DMS153 (cell line): ENCODE measurements around the gene RELN.

Source experiments
- DNase-seq: peaks from one replicate; lab custom pipeline; 2025; lab: John Stamatoyannopoulos, UW

The RELN gene

DNA sequence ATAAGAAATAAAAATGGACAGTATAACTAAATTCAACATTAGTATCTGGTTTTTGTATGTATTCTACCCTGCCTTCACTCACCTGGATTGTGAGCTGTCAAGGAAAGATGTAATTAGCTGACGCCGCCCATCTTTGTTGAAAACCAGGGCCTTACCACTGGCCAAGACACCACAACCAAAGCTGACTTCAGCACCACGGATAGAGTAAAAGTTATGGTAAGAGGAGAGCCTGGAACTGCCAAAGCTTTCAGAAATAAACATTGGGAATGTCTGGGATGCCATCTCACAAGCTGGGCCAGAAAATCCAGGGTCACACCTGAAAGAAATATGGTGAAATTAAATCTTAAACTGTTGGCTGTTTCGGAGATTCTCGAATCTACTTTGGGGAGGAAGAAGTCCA is 353.3 kb downstream of the RELN start:
- DNase-seq = no peak

DNA sequence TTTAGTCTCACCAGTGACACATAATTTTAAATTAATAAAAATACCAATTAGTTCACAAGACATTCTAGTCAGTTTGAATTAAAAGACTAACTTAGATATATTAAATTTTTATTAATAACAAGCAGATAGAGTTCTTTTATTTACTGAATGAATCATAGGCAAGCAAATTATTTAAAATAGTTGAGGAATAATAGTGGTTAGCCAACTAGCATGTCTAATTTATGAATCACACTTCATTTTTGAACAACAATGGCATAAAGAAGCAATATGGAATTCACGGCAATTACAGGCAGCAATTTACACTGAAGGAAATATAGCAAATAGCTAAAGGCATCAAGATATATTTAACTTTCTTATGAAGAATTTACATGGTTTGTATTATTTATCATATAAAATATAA is 356.5 kb downstream of the RELN start:
- no peak for DNase-seq

DNA sequence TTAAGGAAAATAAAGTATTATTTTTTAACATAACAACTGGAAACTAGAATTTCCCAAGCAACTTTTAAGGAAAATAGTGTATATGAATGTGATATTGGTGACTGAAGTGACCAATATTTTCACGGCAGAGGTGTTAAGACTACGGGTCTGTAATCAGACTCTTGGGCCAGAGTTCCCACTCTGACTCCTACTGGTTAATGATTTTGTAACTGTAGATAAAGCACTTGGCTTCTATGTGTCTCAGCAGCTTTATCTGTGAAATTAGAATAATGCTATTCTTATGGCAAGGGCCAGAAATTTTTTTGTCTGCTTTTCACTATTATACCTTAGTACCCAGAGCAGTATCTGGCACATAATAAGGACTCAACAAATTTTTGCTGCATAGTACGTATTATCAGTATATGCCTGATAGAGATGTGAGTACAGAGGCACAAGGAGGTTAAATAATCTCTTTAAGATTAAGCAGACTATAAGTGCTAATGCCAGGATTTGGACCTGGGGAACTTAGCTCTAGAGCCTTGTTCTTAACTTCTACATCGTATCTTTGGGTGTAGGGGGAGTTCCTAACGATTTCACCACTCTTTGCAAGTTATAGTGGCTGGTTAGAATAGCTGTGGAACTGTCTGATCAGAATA is 357.3 kb downstream of the RELN start:
- no peak for DNase-seq

DNA sequence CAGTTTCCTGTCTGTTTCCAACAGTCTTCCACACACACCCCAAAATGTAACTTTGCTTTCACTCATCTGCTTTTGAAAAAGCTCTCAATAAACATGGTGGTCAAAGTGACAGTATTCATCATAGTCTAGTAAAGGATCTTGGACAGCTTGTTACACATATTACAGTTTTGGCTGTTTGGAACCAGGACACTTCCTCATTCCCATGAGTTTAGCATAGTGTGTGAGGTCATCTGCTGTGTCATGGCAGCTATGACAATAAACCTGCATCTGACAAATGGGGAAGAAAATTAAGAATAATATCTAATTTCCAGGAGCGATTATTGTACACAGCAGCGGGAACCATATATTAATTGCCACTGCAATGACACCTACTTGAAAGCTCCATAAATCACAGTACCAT is 359.1 kb downstream of the RELN start:
- no peak for DNase-seq

DNA sequence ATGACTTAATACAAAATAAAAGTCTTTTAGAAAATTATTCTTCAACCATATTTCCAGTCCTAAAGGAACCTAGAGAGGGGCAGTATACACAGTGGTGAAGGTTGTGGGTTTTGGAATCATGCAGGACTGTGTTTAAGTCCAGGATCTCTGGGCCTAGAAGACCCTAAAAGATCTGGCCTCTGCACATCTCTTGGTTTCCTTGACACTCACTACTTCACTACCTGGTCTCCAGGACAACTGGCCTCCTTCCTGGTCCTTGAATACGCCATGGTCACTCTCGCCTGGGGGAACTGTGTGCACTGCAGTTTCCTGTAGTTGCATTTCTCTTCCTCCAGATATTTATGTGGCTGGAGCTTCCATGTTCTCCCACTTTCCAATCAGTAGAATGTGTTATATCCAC is 360.7 kb downstream of the RELN start:
- DNase-seq = no peak

DNA sequence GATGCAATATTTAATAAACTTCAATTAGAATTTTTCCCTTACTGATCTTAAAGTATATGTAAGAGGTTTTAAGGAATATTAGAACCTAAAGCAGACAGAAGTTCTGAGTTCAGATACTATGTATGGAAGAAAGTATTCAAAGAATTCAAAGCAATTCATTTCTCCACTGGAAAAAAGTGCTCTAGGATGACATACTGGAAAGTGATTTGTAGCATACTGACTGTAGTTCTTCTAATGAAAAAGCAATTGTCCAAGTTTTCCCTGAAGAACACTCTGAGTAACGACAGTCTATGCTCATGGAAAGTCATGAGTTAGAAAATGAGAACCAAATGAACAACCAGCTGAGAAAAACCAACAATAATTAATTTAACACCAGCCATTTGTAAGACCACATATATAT is 362.7 kb downstream of the RELN start:
- DNase-seq = no peak

DNA sequence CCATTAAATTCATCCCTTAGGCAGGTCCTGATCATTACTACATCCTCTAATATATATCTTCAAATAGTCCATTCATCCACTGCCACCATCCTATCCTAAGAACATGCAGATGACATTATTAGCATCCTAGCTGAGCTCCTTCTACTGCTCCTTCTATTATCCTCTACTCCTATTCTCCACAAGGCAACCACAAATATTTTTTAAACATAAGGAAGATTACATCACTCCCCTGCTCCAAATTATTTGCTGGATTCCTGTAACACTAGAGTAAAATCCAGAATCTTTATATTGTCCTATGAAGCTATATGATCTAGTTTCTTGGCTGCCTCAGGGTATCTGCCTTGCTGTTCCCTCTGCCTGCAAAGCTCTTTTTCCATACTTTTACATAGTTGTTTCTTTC is 367.2 kb downstream of the RELN start:
- DNase-seq = no peak

DNA sequence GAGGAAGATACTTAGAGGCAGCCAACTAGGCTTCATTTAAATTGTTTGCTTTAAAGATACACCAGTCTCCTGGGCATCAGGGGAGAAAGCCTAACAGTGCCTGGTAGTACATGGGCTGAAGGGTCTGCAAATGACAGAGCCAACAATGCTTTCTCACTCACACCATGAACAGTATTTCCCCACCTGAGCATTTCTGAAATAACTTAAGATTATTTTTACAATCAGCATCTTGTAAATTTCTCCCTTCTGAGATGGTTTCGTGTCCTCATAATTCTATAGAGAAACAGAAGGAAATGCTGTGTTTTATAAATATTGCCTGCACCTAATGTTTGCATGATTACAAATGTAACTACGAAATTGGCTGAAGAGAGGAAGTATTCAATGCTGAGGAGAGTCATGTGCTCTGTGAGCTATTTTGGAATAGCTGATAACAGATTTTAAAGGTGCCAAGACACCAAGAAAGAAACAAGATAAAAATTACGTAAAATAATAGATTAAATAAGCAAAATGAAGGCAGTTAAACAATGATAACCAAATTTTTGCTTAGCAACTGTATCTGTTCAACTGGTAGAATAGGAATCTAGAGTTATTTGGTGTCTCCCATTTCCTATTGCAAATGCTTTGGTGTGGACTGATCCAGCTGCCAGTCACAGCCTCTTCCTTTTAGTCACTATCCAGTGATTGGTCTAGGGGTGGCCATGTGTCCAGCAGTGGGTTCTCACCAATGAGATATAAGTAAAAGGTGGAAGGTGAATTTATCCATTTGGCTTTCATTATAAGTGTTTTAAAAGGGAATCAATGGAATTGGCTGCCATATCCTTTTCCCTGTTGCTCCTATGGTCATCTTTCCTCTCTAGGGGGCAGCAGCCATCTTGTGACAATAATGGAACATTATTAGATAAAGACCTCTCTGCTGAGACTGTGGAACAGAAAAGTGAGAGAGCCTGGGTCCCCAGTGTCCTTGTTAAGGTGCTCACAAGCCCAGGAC is 375.5 kb downstream of the RELN start:
- peak; percentile 11 for DNase-seq

DNA sequence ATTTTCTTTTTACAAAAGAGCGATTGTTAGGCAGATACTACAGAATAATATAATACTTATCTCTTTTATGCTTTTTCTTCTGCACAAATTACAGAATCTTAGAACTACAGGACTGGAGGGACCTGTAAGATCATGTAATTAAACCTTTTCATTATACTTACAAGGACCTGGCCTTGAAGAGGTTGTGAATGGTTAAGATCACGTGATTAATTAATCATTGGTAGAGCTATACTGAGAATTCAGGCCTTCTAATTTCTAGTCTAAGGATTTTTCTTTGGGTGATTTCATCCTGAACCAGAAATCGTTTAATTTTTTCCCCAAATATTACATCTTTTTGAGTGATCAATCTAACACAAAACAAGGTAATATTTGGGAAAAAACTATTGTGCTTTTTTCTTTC is 379.7 kb downstream of the RELN start:
- no peak for DNase-seq

DNA sequence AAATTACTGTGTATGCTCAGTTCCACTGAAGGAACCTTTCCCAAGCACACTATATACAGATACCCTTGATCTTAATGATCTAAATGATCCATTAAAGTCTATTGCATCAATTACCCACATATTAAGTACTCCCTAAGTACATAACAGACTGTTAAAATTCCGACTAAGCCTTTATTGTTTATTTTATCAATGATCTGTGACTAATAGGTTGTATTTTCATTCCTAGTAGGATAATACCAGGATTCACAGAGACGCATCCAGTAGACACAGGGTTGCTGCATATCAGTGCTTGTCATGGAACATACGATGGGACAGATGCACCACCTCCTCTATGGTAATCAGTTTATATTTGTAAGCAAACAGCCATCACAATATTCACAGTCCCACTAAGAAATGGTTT is 383.8 kb downstream of the RELN start:
- DNase-seq = no peak

DNA sequence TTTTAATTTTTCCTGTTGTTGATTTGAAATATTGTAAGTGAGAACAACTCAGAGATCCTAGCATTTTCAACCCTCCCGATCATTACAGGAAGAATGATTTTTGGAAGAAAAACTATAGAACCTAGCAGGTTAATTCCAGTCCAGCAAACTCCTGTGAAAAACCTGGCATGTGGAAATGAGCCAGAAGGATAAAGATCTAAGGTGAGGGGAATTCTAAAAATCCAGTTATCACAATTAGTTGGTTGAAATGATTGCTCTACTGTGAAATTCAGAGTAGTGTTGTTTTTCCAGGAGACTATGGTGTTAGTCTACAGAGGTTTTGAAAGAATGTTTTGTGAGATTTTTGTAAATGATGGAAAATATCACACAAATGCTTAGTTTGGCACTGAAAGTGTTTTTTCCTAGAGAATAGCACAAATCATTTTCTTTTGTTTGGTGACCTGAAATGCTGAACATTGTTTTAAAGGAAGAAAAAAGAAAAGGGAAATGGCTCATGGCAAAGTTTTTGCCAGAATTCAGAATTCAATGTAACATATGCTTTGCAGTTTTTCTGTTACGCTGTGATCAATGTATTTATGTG is 391.0 kb downstream of the RELN start:
- no peak for DNase-seq

DNA sequence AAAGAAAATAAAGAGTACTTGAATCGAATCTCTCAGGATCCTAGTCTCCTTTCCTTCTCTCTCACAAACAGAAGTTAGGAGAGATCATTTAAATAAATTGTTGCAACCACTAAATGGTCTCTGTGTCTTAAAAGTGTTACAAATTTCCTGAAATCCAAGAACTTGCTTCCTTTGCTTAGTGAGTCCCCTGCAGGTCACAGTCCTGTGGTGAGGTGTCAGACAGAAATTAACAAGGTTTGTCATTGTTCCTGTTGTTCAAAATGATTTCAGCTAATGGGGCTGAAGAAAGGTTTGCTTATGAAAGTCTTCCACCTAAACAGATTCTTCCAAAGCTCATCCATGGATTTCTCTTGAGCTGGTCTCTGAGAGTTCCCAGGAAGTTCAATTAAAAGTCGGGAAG is 391.9 kb downstream of the RELN start:
- DNase-seq = no peak

DNA sequence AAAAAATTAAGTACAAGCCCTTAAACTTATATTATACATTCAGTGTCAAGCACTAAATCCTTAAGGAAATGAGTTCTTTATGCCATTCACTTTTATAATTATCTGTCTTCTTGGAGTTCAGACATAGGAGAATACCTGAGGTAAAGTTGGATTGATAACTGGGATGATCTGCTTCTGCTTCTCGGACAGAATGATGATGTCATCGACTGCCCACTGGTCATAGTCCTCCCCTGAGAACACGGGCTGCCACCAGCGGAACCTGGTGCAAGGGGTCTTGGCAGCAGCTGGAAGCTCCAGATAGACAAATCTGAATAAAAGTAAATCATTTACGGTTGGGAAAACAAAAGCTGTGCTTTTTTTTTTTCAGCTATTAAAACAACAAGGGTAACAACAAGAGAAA is 395.3 kb downstream of the RELN start:
- DNase-seq = no peak

DNA sequence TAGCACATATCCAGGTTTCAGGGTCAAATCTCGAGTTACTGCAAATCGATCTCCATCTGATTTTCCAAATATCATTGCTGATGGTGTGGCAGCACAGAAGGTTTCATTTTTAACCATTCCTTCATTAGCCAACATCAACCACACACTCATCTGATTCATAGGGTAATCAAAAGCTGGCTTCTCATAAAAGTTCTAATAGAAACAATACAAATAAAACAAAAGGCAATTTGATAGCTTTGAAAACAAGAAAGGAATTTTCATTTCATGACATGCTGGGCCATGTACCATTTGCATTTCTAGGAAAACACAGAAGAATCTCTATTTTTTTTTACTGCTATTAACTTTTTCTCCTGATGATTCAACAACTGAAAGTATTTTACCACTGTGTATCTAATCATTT is 395.8 kb downstream of the RELN start:
- DNase-seq = no peak

DNA sequence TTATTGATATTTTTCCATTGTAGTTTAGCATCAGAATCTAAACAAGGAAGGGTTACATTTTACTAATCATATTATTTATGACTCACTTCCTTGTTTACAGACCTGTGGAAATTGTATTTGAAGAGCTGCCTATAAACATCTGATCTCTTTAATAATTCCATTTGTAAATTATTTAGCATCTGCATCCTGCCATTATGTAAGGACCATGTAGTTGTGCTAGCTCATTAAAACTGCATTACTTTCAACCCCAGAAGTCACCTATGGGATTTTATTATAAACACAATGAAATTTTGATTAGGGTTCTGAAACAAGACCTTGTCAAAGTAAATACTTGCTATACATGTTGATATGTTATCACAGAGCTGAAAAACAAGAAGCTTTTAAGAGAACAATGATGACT is 396.6 kb downstream of the RELN start:
- DNase-seq = peak; percentile 34

DNA sequence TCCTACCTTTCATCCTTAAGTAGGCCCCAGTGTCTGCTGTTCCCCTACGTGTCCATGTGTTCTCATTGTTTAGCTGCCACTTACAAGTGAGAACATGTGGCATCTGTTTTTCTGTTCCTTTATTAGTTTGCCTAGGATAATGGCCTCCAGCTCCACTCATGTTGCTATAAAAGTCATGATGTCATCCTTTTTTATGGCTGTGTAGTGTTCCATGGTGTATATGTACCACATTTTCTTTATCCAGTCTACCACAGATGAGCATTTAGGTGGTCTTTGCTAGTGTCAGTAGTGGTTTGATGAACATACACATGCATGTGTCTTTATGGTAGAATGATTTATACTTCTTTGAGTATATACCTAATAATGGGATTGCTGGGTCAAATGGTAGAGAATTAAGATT is 397.3 kb downstream of the RELN start:
- DNase-seq = no peak

DNA sequence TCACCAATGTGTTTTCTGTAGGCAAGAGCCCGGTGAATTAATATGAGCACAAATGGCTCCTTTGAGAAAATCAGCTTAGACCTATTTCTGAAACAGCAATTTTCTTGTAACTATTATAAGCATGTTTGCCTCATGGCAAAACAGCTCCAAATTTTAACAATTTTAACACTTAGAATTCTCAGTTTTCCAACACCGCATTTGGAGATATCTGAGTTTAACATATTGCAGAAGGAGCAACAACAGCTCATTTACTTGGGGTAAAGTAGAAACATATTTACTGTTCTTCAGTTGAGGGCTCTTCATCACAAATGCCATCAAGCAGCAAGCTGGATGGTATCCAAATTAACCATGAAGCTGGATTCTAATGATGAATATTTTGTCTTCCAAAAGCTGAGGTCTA is 409.4 kb downstream of the RELN start:
- DNase-seq = no peak

DNA sequence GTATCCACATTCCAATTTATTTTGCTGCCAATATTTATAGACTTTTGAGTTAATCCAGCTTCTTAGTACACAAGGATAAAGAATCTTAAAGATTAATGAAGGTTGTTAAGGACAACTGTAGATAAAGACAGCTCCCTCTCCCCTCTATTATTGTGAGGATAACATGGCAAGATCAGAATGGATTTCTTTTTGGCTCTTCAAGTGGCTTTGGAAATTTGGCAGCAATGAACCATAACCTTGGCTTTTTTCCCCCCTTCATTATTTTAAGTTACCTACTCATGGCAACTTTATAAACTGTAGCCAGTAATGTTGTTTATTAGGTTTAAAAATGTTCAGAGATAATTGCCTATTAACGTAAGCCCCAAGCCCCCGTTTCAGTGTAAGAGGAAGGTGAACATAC is 412.4 kb downstream of the RELN start:
- no peak for DNase-seq

DNA sequence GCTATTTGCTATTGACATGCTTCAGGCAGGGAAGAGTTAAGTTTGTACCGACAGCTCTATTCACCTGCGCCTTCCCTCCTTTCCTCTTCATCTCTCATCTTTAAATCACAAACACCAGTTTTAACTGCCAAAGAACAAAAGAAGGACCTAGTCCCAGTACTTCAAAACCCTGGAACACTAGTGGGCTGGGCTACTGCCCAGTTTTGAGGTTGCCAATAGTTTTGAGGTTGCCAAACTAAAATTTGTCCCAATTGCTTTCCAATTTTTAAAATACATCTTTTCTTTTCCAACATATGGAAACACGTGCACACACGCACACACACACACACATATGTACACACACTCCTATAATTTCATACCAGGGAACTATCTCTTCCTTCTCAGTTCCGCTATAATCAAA is 412.8 kb downstream of the RELN start:
- no peak for DNase-seq

DNA sequence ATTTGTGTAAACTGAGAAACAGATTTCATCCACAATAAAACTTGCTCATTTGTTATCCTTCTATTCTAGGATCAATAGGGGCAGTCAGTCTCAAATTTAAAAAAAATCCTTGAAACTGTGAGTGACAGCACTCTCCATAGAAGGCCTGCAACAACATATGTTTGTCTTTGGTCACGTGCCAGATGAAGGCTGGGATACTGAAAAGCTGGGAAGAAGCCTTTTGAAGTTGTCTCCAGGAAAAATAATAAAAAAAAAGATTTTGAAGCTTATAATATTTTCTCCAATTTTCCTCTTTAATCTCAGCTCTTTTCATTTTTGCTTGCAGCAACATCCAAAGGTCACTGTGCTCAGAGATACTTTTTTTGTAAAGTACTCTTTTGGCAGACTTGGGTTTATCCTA is 414.9 kb downstream of the RELN start:
- DNase-seq = no peak

DNA sequence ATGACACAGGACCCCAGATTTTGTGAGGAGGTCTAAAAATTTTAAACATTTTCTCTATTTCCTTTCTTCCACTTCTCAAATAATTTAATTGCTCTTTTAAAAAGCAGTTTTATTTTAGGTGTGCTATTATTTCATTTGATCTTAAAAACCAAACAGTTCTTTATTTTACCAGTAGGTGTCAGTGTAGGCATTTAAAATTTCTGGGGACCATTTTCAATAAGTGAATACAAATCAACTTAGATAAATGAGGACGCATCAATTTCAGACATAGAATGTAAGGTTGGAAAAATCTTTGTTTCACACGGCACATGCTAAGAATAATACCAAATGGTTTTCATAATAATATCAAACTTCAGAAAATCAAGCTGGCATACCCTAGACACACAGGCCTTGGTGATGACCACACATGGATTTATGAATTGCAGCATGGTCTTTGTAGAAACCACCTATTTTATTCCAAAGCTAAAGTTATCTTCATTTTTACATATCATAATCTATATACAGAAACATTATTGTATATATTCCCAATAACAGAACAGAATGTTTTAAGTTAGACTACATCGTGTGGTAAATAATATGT is 415.9 kb downstream of the RELN start:
- DNase-seq = no peak

DNA sequence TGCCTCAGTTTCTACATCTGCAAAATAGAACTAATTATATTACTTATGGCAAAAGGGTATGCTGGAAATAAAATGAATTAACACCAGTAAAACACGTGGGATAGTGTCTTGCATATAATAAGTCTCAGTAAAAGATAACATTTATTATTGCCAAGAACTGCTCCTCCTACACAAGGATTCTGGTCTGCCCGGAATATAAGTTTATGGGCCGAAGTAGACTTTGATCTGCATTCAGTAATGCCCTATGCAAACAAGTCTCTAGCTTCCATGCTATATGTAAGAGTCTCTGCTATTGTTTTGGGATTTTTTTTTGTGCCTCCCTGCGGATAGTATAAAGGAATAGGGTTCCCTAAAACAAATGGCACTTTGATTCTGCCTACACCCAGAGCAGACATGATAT is 417.9 kb downstream of the RELN start:
- DNase-seq = no peak
